ENCODE data around the gene C12orf50.

The C12orf50 gene

GRCh38 chr12:88056571-88056970 is 27.4 kb upstream of the C12orf50 start:
- Histone ChIP-seq H3K9me2 (ENCODE audit: low read depth, low read length) (no peaks in the 10 kb centered on the region), H3K36me3 (ENCODE audit: insufficient read depth, low read length) (peaks cover 44% of the 10 kb centered on the region), H4K20me1 (ENCODE audit: insufficient read depth, low read length) (no peaks in the 10 kb centered on the region), H3K79me2 (ENCODE audit: insufficient read depth, low read length) (no peaks in the 10 kb centered on the region), H2AFZ (ENCODE audit: low read length) (no peak overlapping the region), H3K9me3 (ENCODE audit: low read length) (no peaks in the 10 kb centered on the region), H3K4me2 (ENCODE audit: low read length) (no peak overlapping the region), H3F3A (ENCODE audit: insufficient read depth, low read length) (no peaks in the 10 kb centered on the region), H3K9ac (ENCODE audit: low read length) (no peak overlapping the region), H3K27me3 (ENCODE audit: insufficient read depth, low read length) (no peaks in the 10 kb centered on the region), H3K4me1 (ENCODE audit: insufficient read depth, low read length, severe bottlenecking) (no peaks in the 10 kb centered on the region), H3K4me3 (ENCODE audit: low read depth, low read length, poor library complexity, severe bottlenecking) (no peak overlapping the region), H3K27ac (ENCODE audit: low read depth, low read length, poor library complexity, severe bottlenecking) (no peak overlapping the region)
- TF ChIP-seq CTCF (IDR thresholded peaks at IDR 0.05; ENCODE audit: low read length): no peak
- TF ChIP-seq EZH2 (IDR thresholded peaks at IDR 0.05; ENCODE audit: borderline replicate concordance, low read length): no peak

- Histone ChIP-seq H3K4me2 (ENCODE audit: low read length) (no peak overlapping the region), H3K27ac (ENCODE audit: low read depth, low read length, poor library complexity, severe bottlenecking) (no peak overlapping the region), H3K9me3 (ENCODE audit: low read length) (no peaks in the 10 kb centered on the region), H3K4me3 (ENCODE audit: low read depth, low read length, poor library complexity, severe bottlenecking) (no peak overlapping the region), H3K27me3 (ENCODE audit: insufficient read depth, low read length) (no peaks in the 10 kb centered on the region), H3K79me2 (ENCODE audit: insufficient read depth, low read length) (no peaks in the 10 kb centered on the region), H4K20me1 (ENCODE audit: insufficient read depth, low read length) (no peaks in the 10 kb centered on the region), H3F3A (ENCODE audit: insufficient read depth, low read length) (no peaks in the 10 kb centered on the region), H3K36me3 (ENCODE audit: insufficient read depth, low read length) (peaks cover 56% of the 10 kb centered on the region), H3K4me1 (ENCODE audit: insufficient read depth, low read length, severe bottlenecking) (no peaks in the 10 kb centered on the region), H2AFZ (ENCODE audit: low read length) (no peak overlapping the region), H3K9ac (ENCODE audit: low read length) (no peak overlapping the region), H3K9me2 (ENCODE audit: low read depth, low read length) (no peaks in the 10 kb centered on the region)
- TF ChIP-seq EZH2 (IDR thresholded peaks at IDR 0.05; ENCODE audit: borderline replicate concordance, low read length) (no peak), CTCF (IDR thresholded peaks at IDR 0.05; ENCODE audit: low read length) (peak; percentile 58; the same call in 1 of the 2 replicates)
Measured at GRCh38 chr12:88052686-88053085, 23.5 kb upstream of the C12orf50 start.

- Histone ChIP-seq H3K9me3 (ENCODE audit: low read length) (no peaks in the 10 kb centered on the region), H3K27ac (ENCODE audit: low read depth, low read length, poor library complexity, severe bottlenecking) (no peak overlapping the region), H3K9ac (ENCODE audit: low read length) (no peak overlapping the region), H3K79me2 (ENCODE audit: insufficient read depth, low read length) (peaks cover 28% of the 10 kb centered on the region), H3K27me3 (ENCODE audit: insufficient read depth, low read length) (no peaks in the 10 kb centered on the region), H3K4me1 (ENCODE audit: insufficient read depth, low read length, severe bottlenecking) (peaks cover 4% of the 10 kb centered on the region), H3K4me3 (ENCODE audit: low read depth, low read length, poor library complexity, severe bottlenecking) (no peak overlapping the region), H3K36me3 (ENCODE audit: insufficient read depth, low read length) (peaks cover 82% of the 10 kb centered on the region), H3K4me2 (ENCODE audit: low read length) (no peak overlapping the region), H4K20me1 (ENCODE audit: insufficient read depth, low read length) (no peaks in the 10 kb centered on the region), H2AFZ (ENCODE audit: low read length) (no peak overlapping the region), H3F3A (ENCODE audit: insufficient read depth, low read length) (no peaks in the 10 kb centered on the region), H3K9me2 (ENCODE audit: low read depth, low read length) (no peaks in the 10 kb centered on the region)
- TF ChIP-seq CTCF (IDR thresholded peaks at IDR 0.05; ENCODE audit: low read length) (no peak), EZH2 (IDR thresholded peaks at IDR 0.05; ENCODE audit: borderline replicate concordance, low read length) (no peak)
Measured at GRCh38 chr12:88044035-88044434, 14.8 kb upstream of the C12orf50 start.
